OCI-LY1 (cell line): ENCODE results near the gene WDR6.
"Not testable (repeated sequence)": the region's sequence is repeated elsewhere in the genome, so short reads cannot be mapped to it uniquely, and the experiment has no call there.

Experiments
- H2AFZ ChIP-seq: fragments of 200-600 bp; sonication (generic), shearing (Covaris generic); 2 replicates; pipeline ENCODE4 v1.6.0; 2014; ENCODE audit warnings: antibody characterized with exemption, mild to moderate bottlenecking, low read length
- H3F3A ChIP-seq: fragments of 200-600 bp; sonication (generic), shearing (Covaris generic); 2 replicates; pipeline ENCODE4 v1.6.0; 2014; ENCODE audit warnings: mild to moderate bottlenecking, antibody characterized with exemption, low read length, moderate library complexity; ENCODE audit not compliant: insufficient read depth
- H3K27ac ChIP-seq: fragments of 200-600 bp; sonication (generic); 2 replicates; pipeline ENCODE4 v1.5.1; 2014; ENCODE audit warnings: low read length, mixed run types, mild to moderate bottlenecking, low read depth; ENCODE audit not compliant: poor library complexity, severe bottlenecking
- H3K27me3 ChIP-seq: fragments of 200-600 bp; sonication (generic); 2 replicates; pipeline ENCODE4 v1.6.0; 2014; ENCODE audit warnings: antibody characterized with exemption, mild to moderate bottlenecking, low read length, moderate library complexity; ENCODE audit not compliant: insufficient read depth
- H3K36me3 ChIP-seq: fragments of 200-600 bp; sonication (generic); 2 replicates; pipeline ENCODE4 v1.6.1; 2014; ENCODE audit warnings: mild to moderate bottlenecking, antibody characterized with exemption, low read length, moderate library complexity, mixed read lengths; ENCODE audit not compliant: insufficient read depth
- H3K4me1 ChIP-seq: fragments of 200-600 bp; sonication (generic); 2 replicates; pipeline ENCODE4 v1.5.1; 2014; ENCODE audit warnings: mild to moderate bottlenecking, low read length, moderate library complexity; ENCODE audit not compliant: insufficient read depth, severe bottlenecking
- H3K4me2 ChIP-seq: fragments of 200-600 bp; sonication (generic), shearing (Covaris generic); 2 replicates; pipeline ENCODE4 v1.6.1; 2014; ENCODE audit warnings: low read length
- H3K4me3 ChIP-seq: fragments of 200-600 bp; sonication (generic); 2 replicates; pipeline ENCODE4 v1.5.1; 2014; ENCODE audit warnings: low read length, low read depth, mild to moderate bottlenecking, mixed read lengths; ENCODE audit not compliant: poor library complexity, severe bottlenecking
- H3K79me2 ChIP-seq: fragments of 200-600 bp; shearing (Covaris generic); 2 replicates; pipeline ENCODE4 v1.6.1; 2016; ENCODE audit warnings: mixed run types, low read length, mixed read lengths; ENCODE audit not compliant: insufficient read depth
- H3K9ac ChIP-seq: fragments of 200-600 bp; sonication (generic), shearing (Covaris generic); 2 replicates; pipeline ENCODE4 v1.6.1; 2014; ENCODE audit warnings: mild to moderate bottlenecking, low read length, mixed read lengths
- H3K9me2 ChIP-seq: fragments of 200-600 bp; sonication (generic), shearing (Covaris generic); 2 replicates; pipeline ENCODE4 v1.6.1; 2014; ENCODE audit warnings: low read depth, mild to moderate bottlenecking, low read length, mixed read lengths
- H3K9me3 ChIP-seq: fragments of 200-600 bp; shearing (Covaris generic); 2 replicates; pipeline ENCODE4 v1.6.1; 2014; ENCODE audit warnings: low read length, mixed read lengths
- H4K20me1 ChIP-seq: fragments of 200-600 bp; sonication (generic), shearing (Covaris generic); 2 replicates; pipeline ENCODE4 v1.6.0; 2016; ENCODE audit warnings: mild to moderate bottlenecking, low read length; ENCODE audit not compliant: insufficient read depth
- EZH2 ChIP-seq: fragments of 200-600 bp; sonication (generic), shearing (Covaris generic); IDR thresholded peaks from 2 replicates; pipeline ENCODE4 v1.8.0; 2017; ENCODE audit warnings: borderline replicate concordance, mixed run types, mild to moderate bottlenecking, antibody characterized with exemption, low read length, moderate library complexity, mixed read lengths
- TF ChIP-seq, protein P1 (sequence below): fragments of 200-600 bp; sonication (generic), shearing (Covaris generic); IDR thresholded peaks from 2 replicates; pipeline ENCODE4 v1.5.1; 2017; ENCODE audit warnings: mild to moderate bottlenecking, antibody characterized with exemption, low read length, moderate library complexity, mixed read lengths

The WDR6 gene

DNA sequence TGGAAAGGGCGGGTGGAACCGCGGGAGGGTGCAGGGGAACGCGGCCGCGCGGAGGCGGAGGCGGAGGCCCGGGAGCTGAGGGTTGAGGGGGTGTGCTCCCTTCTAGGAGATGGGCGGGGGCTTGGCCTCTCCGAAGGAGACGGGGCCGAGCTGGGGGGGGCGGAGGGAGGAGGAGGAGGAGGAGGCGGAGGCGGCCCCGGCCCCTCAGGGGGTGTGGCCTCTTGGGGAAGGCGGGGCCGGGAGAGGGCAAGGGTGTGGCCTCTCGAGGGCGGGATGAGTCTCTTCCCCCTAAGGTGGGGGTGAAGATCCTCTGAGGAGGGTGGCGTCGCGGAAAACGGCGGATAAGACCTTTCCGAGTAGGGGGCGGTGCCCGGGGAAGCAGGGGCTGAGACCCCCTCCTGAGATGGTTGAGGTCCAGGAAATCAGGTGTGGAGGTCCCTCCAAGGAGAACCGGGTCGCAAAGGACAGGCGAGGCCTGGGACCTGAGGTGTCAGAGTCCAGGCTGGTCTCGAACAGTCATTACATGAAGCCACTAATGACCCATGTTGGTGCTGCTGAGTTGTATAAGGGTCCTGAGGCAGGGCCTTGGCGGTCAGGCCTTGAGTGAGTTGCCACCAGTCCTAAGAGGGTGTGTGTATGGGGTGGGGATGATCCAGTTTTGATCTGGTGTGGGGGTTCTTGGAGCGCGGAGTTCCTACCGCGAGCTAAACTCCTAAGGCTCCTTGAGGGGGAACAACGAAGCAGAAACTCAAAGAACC lies 759 bp downstream of the WDR6 start:
- H4K20me1 ChIP-seq: no peaks in the 10 kb centered on the region
- H3K27me3 ChIP-seq: no peaks in the 10 kb centered on the region
- peaks cover 17% of the 10 kb centered on the region for H3K4me1 ChIP-seq
- peak overlapping the region; percentile 75 for H3K4me3 ChIP-seq
- peak overlapping the region; percentile 91 for H3K9ac ChIP-seq
- peaks cover 15% of the 10 kb centered on the region; the same call in 1 of the 2 replicates for H3K36me3 ChIP-seq
- H3K79me2 ChIP-seq: no peaks in the 10 kb centered on the region
- no peak overlapping the region for H2AFZ ChIP-seq
- no peaks in the 10 kb centered on the region for H3K9me2 ChIP-seq
- H3K4me2 ChIP-seq: peak overlapping the region; percentile 77
- no peaks in the 10 kb centered on the region for H3F3A ChIP-seq
- H3K9me3 ChIP-seq: no peaks in the 10 kb centered on the region
- TF ChIP-seq, protein P1, sequence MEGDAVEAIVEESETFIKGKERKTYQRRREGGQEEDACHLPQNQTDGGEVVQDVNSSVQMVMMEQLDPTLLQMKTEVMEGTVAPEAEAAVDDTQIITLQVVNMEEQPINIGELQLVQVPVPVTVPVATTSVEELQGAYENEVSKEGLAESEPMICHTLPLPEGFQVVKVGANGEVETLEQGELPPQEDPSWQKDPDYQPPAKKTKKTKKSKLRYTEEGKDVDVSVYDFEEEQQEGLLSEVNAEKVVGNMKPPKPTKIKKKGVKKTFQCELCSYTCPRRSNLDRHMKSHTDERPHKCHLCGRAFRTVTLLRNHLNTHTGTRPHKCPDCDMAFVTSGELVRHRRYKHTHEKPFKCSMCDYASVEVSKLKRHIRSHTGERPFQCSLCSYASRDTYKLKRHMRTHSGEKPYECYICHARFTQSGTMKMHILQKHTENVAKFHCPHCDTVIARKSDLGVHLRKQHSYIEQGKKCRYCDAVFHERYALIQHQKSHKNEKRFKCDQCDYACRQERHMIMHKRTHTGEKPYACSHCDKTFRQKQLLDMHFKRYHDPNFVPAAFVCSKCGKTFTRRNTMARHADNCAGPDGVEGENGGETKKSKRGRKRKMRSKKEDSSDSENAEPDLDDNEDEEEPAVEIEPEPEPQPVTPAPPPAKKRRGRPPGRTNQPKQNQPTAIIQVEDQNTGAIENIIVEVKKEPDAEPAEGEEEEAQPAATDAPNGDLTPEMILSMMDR: no peak
- no peak for TF ChIP-seq EZH2
- H3K27ac ChIP-seq: peak overlapping the region; percentile 75

- peaks cover 21% of the 10 kb centered on the region; the same call in 1 of the 2 replicates for H3K36me3 ChIP-seq
- not testable (repeated sequence) for H3K9me3 ChIP-seq, H3K79me2 ChIP-seq, H2AFZ ChIP-seq, H3F3A ChIP-seq, H3K27me3 ChIP-seq, H3K9me2 ChIP-seq, H4K20me1 ChIP-seq, H3K27ac ChIP-seq
- H3K4me3 ChIP-seq: peak overlapping the region; percentile 75
- peaks cover 17% of the 10 kb centered on the region for H3K4me1 ChIP-seq
- H3K9ac ChIP-seq: peak overlapping the region; percentile 69; the same call in 1 of the 2 replicates
- peak overlapping the region; percentile 77 for H3K4me2 ChIP-seq
These were observed 1.4 kb downstream of the WDR6 start for GRCh38 chr3:49008627-49009026.

GRCh38 chr3:49009396-49009795 lies 2.2 kb downstream of the WDR6 start:
- Histone ChIP-seq H3K4me1 (peaks cover 17% of the 10 kb centered on the region), H3K4me3 (no peak overlapping the region), H3K36me3 (peaks cover 26% of the 10 kb centered on the region), H3K9me2 (no peaks in the 10 kb centered on the region), H4K20me1 (no peaks in the 10 kb centered on the region), H3K4me2 (no peak overlapping the region), H3F3A (no peaks in the 10 kb centered on the region), H3K27ac (no peak overlapping the region), H3K79me2 (no peaks in the 10 kb centered on the region), H3K9me3 (no peaks in the 10 kb centered on the region), H3K9ac (no peak overlapping the region), H2AFZ (no peak overlapping the region), H3K27me3 (no peaks in the 10 kb centered on the region)
- TF ChIP-seq, protein P1: no peak
- TF ChIP-seq EZH2: no peak
